ENCODE data around the gene CMIP. TPM values are rescaled to one million over a fixed set of nuclear protein-coding genes. Genes with fewer than 3 reads are reported as not detected.

CMIP gene
- polyA plus RNA-seq, 1 donor, result 11.9 TPM

DNA sequence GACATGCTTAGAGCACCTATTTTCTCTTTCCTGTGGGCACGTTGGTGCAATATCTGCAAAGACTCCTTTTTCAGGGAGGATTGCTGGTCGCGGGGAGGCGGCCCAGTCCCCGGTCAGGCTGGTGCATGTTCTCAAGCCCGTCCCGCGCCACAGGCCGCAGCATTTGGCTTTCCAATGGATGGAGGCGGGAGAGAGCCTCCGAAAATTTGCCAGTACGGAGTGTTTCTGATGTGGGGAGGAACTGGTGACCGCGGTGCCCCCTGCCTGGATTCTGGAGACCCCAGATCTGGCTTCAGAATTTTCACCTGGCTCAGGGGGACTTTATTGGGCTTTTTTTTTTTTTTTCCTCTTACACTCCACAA lies 2.3 kb downstream of the CMIP start:
- DNase-seq (ENCODE audit: low read depth), result no peak

GRCh38 chr16:81447383-81448101 lies 2.9 kb downstream of the CMIP start:
- DNase-seq (ENCODE audit: low read depth), result no peak

DNA sequence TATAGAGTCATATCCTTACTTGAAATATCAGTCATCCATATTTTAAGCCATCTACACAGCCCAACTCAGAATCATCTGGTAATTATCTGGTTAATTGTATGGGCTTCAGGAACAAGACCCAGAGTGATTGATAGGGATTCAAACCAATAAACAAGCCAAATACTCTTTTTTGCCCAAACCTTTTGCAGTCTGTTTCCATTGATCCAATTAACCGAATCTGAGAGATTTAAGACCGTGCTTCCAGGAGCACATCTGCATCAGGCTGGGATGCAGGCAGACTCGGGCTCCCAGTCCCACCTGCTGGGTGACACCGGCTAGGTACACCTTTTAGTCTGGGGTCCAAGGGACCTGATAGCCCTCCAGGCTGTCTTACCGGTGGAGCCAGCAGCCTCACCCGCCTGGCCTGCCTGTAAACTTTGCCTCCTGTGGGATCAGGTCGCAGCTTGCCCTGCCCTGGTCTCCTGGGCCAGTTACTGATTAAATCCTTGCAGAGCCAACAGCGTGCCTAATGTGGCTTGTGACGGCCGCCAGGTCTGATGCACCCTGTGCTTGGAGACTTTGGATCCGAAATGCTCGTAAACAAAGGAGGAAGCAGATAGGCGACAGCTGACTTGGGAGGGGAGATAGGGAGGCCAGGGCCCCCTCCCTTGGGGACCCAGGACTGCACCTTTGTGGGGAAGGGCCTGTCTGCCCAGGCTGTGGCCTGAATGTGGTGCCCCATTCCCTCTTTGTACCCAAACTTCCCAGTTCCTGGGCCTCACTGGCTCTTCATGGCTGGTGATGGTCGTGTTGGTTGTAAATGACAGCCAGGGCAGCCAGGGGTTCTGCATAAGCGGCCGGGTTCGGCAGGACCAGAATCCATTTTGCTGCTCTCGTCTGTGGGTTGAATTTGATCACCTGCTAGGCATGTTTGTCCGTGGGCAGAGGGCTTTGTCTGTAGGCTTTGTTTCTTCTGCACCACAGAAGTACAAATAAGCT lies 3.8 kb downstream of the CMIP start:
- DNase-seq (ENCODE audit: low read depth), result no peak

- DNase-seq (ENCODE audit: low read depth), result no peak
Observed at GRCh38 chr16:81449241-81449640, 4.6 kb downstream of the CMIP start.

- DNase-seq (ENCODE audit: low read depth), result no peak
Observed at GRCh38 chr16:81449899-81450608, 5.4 kb downstream of the CMIP start.

GRCh38 chr16:81450783-81451491 lies 6.3 kb downstream of the CMIP start:
- DNase-seq (ENCODE audit: low read depth), result no peak

GRCh38 chr16:81451753-81452680 lies 7.4 kb downstream of the CMIP start:
- no peak for DNase-seq (ENCODE audit: low read depth)

DNA sequence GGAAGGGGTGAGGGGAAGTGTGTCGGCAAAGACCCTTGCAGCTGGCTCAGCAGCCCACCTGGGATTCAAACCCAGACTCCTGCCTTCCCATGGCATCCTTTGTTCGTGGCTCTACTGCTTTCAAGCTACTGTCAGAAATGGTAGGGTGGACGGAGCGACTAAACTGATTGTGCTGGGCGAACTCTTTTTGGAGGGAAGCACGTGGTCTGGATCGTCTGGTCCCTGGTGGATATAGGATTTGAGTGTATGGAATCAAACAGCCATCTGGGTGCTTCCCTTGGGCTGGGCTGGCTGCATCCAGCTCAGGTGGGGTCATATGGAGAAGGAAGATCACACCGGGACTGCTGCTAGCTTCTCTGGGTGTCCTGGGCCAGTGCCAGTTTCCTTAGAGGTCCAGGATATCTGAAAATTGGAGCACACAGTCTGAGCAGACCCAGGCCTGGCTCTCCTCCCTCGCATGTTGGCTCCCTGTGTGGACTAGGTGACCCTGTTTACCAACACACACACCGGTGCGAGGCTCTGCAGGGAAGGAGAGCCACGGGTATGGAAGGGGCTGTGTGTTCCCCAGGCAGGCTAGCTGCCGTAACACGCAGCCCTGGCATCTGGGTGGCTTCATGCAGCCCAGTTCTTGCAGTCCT lies 8.6 kb downstream of the CMIP start:
- DNase-seq (ENCODE audit: low read depth), result no peak

DNA sequence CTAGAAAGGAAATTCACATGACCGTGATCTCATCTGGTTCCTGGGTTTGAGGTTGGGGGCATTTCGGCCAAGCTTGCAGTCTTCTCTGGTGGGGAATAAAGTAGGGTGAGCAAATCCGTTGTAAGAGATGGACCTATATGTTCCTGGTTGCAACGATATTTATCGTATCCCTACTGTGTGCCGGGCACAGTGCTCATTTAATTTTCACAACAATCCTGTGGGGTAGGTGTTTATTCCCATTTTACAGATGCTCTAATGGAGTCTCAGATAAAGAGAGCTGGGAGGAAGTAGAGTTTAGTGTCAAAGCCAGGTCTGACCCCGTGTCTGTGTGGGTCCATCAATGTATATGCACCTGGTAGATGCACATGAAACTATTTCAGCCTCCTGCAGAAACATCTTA lies 9.4 kb downstream of the CMIP start:
- no peak for DNase-seq (ENCODE audit: low read depth)

DNA sequence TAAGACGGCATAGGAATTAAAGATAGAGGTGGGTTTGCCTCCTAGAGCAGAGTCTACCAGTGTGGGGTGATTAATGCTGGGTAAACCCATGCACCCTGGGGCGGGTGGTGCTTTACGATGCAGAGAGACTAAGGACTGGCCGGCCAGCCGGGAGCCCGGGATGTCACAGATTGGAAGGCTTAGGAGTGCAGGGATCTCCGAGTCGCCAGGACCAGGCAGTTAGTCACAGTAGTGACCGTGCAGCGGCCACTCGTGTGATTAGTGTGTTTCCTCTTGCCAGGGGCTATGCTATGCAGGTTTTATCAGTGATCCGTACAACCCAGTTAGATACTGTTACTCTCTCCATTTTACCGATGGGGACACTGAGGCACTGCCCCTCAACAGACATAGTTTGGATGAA lies 10.4 kb downstream of the CMIP start:
- no peak for DNase-seq (ENCODE audit: low read depth)

- DNase-seq (ENCODE audit: low read depth), result no peak
Observed at GRCh38 chr16:81455720-81456494, 11.3 kb downstream of the CMIP start.

DNA sequence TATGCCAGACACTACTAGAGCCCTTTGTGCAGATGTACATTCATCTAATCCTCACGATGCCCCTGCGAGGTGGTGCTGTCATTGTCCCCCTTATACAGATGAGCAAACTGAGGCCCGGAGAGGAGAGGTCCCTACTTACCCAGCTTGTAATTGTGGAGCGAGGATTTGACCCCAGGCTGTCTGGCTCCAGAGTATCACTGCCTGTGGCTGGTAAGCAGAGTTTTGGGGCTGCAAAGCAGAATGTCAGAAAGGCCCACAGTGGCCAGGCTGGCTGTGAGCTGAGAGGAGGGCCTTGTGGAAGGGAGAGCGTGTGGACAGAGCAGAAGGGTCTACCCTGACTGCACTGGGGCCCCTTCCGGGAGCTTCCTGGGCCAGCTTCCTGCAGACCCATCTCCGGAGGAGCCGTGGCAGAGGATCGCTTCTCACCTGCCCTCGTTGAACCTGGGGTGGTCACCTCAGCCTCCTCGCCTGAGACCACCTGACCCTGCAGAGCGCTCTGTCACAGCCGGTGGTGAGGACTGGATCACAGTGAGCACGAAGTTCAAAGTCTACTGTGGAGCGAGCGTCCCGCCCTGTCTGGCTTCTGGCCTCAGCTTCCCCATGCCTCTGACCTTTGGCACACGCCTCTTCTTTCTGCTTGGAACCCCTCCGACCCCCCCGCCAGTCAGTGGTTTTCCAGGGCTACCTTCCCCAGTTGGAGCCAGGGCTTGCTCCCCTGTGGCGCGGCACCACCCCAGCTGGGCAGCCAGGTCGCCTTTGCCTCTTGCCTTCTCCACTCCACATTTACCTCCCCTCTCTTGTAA lies 12.1 kb downstream of the CMIP start:
- no peak for DNase-seq (ENCODE audit: low read depth)

- DNase-seq (ENCODE audit: low read depth), result no peak
Observed at GRCh38 chr16:81457326-81458133, 12.9 kb downstream of the CMIP start.

- DNase-seq (ENCODE audit: low read depth), result no peak
Observed at GRCh38 chr16:81458149-81458669, 13.6 kb downstream of the CMIP start.

DNA sequence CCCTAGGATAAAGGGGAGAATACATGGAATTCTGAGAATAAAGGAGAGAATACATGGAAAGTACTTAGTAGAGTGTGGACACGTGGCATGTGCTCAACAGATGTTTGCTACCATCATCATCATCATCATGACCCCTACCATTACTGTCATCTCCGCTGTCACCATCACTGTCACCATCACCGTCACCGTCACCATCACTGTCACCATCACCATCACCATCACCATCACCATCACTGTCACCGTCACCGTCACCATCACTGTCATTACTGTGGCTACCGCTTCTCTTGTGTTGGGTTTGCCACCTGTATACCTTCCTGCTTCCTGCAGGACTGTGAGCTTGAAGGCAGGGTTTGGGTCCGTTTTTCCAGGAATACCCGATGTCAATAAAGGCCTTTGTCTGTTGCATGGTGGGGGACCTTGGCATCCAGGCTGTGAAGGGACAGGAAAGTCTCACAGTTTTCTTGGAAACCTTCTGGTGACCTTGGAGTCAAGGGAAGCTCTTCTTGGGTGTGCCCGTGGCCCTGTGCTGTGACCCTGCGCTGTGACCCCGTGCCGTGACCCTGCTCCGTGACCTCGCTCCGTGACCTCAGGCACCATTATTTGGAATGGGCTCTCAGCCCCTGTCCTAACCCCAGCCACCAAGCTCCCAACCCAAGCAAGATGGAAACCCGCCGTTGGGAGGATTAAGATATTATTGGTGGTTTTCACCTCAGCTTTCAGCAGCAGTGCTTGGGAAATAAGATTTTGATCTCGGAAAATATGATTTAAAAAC lies 14.4 kb downstream of the CMIP start:
- DNase-seq (ENCODE audit: low read depth), result no peak

- DNase-seq (ENCODE audit: low read depth), result no peak
Observed at GRCh38 chr16:81460075-81460474, 15.5 kb downstream of the CMIP start.

- no peak for DNase-seq (ENCODE audit: low read depth)
Observed at GRCh38 chr16:81461243-81461642, 16.6 kb downstream of the CMIP start.
